Non-pigmented ciliary epithelial cell (primary cell): ENCODE measurements around the gene COLQ.
"Not testable (repeated sequence)": the region's sequence is repeated elsewhere in the genome, so short reads cannot be mapped to it uniquely, and the experiment has no call there.

ENCODE experiments used
- DNase-seq: peaks from one replicate; pipeline ENCODE4 v3.0.0-alpha.2; 2010; ENCODE audit warnings: low read depth

COLQ gene

GRCh38 chr3:15521573-15521965 lies at the start of gene COLQ:
Gene COLQ (minus strand): TSS chr3:15521706. CDS start chr3:15521625, 81 bp downstream.
- no peak for DNase-seq

GRCh38 chr3:15563190-15563589 lies 41.7 kb upstream of the COLQ start:
- no peak for DNase-seq

DNA sequence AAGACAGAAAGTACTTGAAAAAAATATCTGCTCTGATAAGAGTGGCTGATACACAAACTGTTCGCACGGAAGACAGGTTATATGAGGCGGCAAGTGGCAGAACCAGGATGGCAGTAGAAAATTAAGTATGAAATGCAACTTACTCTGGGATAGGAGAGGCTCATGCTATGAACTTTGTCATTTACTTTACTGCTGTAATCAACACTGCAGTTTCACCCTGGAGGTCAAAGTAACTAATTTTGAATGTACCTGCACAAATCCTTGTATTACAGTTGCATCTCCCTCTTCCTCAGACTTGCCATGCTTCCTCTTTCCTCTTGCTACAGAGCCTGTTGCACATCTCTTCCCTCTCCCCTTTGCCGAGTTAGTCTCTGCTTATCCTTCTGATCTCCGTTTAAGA lies 41.1 kb upstream of the COLQ start:
- no peak for DNase-seq

DNA sequence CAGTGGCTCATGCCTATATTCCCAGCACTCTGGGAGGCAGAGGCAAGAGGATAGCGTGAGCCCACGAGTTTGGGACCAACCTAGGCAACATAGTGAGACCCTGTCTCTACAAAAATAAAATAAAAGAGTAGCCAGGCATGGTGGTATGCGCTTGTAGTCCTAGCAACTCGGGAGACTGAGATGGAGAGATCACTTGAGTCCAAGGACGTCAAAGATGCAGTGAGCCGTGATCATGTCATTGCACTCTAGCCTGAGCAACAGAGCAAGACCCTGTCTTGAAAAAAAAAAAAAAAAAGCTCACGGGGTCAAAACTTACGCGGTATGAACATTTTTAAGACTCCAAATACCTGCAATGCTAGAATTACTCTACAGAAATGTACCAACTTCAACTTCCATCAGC lies 37.1 kb upstream of the COLQ start:
- DNase-seq: no peak

- DNase-seq: peak; percentile 60
Measured at GRCh38 chr3:15557511-15557946, 36.0 kb upstream of the COLQ start.

DNA sequence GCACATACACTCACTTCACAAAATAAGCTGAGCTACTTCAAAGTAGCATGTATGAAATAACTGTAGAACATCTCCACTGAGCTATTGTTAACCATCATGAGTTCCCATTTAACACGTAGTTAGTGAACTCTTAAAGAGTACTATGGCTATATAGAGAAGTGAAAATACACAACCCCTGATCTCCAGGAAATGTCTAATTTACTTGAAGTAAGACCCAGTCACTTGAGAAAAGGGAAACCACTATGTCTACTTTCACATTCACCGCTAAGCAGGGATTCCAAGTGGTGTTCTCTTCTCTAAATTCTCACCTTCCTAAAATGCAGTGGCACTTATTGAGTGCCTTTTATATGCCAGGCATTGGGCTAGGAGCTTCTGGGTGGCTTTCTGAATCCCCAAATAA lies 35.0 kb upstream of the COLQ start:
- no peak for DNase-seq

- no peak for DNase-seq
Measured at GRCh38 chr3:15553749-15554148, 32.2 kb upstream of the COLQ start.

DNA sequence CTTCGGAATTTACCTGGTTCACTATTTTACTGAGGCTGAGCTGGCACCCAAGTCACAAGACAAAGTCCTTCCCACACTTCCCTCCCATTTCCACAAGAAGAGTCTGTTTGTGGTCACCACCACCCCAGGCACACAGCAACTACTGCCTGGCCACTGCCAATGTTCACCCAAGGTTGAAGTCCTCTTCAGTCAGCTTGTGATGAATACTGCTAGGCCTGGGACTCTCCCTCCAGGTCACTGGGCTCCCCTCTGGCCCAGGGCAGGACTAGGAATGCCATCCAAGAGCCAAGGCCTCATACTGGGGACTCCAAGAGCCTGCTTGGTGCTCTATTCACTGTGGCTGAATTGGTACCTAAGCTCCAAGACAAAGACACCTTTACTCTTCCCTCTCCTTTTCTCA lies 30.4 kb upstream of the COLQ start:
- no peak for DNase-seq

- DNase-seq: no peak
Measured at GRCh38 chr3:15549846-15550245, 28.3 kb upstream of the COLQ start.

DNA sequence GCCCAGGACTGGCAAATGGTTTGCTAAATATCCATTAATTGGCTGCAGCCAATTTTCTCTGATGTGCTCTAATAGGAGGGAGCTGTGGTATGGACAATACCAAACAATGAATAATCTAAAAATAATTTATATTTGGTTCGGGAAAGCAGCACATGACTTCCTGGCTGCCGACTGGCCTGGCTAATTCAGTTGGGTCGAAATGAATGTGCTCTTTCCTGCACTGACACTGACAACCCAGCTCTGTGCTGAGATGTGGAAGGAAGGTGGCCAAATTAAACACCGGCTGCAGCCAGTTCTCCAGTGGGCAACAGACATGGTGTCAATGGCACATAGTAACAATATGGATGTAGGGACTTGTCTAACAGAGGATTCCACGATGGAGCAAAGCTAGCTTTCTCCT lies 21.1 kb upstream of the COLQ start:
- DNase-seq: no peak

- no peak for DNase-seq
Measured at GRCh38 chr3:15541371-15541770, 19.9 kb upstream of the COLQ start.

DNA sequence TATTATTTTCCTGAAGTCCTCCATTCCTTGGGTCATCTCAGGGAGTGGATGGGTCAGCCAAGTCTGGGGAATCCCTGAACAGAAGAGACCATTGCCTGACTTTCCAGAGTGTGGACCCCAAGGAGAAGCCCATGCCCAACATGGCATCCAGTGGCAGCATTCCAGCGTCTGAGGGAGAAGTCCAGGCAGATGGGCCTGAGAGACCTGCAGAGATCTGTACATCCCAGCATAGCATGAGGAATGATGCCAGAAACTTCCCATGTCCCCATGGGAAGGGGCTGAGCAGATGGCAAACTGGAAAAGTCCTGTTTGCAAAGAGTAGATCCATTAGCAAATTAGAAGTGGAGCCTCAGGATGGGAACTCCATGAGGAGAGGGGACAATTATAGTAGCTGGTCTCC lies 17.6 kb upstream of the COLQ start:
- no peak for DNase-seq

DNA sequence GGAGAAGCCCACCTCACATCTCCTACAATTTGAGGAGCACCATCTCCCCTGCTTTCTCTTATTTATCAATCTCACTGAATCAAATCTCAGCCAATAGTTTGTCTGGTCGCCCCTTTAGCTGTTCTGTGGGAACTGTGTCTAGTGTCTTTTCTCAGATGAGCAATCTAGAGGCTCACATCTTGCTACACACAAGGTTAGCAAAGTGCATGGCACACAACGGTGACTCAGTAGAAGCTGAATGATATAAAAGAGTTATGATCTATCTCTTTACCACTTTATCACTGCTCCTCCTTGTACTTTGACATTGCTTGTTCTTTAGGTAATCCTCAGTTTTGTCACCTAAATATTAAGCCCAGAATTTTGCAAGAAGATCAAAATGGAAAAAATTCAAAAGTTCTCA lies 16.8 kb upstream of the COLQ start:
- DNase-seq: no peak

DNA sequence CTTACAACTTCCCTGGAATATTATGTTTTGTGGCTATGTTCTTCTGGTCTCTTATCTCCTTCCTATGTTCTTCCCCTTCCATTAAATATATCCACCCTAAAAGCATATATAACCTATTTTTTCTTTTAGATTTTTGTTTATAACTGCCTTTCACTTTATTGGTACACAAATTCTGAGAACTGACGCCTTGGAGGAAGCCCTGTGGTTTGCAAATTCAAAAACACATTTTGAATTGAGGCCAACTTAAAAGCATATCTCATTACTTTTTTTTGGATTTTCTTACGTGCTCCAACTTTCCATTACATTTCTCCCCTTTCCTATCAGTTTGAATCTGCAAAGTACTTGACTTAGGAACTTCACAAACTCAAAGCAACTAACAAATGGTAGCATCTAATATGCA lies 15.3 kb upstream of the COLQ start:
- DNase-seq: no peak

DNA sequence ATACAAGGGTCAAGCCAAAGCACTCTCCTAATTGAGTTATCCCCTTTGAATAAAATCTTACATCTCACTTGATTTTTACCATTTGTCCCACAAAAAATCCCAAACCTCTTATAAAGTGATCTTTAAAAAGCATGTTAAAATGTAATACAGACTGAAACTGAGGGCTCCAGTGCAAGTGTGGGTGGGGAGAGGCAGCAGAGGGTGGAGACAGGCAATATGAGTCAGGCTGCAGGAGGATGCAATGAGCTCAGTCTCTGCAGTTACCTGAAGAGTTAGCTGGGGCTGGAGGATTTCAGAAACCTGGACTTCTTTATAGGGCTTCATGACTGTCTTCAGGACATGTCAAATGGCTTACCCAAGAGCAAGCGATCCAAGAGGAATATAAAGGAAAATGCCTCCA lies 14.2 kb upstream of the COLQ start:
- DNase-seq: no peak

- DNase-seq: not testable (repeated sequence)
Measured at GRCh38 chr3:15532614-15533013, 11.1 kb upstream of the COLQ start.

GRCh38 chr3:15531346-15531745 lies 9.8 kb upstream of the COLQ start:
- no peak for DNase-seq

DNA sequence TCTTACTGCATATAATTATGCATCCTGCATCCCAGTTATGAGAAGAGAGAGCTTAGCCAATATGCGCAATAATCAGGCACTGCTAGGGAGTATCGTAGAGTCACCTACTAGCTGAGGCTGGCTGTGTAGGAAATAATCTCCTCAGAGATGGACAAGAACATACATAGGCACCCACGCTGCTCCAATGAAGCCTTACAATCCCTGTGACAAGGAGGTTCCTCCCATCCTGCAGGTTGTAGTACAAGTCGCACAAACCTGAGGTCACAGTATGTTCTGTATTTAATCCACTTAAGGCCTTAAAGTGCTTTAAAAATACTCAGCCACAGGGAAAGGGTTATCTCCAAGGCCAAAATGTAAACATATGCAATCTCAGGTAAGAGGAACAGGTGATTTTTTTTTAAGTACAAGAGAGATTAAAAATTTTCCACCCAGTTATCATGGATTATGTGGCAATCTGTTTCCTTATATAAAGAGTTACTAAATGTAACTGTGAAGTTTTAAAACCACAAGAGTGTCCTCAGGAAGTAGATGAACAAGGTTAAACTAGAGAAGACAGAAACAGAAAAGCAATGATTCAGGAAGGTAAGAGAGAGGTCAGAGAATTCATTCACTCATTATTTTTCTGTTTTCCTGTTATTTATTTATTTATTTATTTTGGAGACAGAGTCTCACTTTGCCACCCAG lies 7.5 kb upstream of the COLQ start:
- DNase-seq: no peak

DNA sequence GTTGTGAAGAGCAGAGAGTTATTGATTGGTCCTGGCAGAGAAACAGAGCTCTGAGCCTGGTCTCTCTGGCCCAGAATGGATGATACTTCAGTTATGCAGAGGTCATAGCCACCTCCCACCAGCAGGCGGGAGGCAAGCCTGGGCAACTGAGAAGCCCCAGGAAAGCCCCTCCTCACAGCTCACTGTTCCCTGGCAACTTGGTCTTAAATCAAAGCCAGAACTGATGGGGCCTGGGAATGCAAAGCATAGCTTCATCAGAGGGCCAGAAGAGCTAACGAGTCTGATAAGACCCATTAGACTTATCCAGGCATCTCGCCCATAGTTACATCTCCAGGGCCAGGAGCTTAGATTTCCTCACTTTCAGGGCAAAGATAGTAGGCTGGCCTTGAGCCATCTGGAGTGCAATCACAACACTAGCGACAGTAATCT lies 5.5 kb upstream of the COLQ start:
- DNase-seq: no peak

GRCh38 chr3:15525790-15526189 lies 4.3 kb upstream of the COLQ start:
- DNase-seq: no peak

DNA sequence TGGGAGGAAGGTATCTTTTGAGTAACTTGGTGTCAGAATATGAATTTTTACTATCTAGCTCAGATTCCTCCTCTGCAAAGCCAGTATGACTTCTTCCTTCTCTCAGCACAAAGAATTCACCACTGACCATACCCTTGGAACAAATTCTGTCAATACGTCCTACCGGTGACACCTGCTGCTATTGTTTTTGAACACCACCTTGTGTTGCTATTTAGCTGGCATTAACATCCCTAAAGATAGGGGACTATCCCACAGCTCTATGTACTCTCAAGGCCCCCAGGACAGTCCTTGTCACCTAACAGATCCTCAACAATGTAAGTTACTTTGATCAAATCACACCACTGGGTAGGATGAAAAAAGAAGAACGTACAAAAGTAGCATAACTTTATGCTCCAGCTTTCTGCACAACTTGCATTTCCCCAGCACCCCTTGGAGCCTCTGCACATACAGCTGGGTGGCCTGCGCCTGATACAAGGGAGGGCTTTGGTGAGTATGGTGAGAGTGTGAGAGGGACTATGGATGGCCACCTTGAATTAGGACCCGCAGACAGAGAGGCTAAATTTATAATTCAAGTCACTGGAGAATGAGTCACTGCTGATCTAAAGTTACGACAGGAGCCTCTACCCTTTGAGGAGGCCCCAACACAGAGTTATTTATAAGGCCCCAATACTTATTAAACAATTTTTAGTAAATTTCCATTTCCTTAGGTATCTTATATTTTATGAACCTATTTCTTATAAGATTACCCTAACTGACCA lies 2.3 kb upstream of the COLQ start:
- no peak for DNase-seq

DNA sequence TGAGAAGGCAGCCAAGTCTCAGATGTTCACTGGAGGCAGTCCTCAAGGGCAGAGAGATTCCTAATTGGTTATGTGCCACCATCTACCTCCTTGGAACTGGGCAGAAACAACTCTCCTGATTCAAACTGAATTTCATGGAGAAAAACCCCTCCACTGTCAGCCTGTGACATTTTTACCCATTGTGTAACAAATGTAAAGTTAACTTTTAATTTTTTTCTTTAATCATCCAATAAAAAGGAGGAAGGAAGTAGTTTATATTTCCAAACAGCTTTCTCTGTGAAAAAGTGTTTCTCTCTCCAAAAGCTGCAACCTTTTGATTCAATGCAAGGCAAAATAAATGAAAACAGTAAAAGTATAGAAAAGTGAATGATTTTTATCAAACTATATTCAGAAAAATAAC lies 510 bp upstream of the COLQ start:
- DNase-seq: no peak

DNA sequence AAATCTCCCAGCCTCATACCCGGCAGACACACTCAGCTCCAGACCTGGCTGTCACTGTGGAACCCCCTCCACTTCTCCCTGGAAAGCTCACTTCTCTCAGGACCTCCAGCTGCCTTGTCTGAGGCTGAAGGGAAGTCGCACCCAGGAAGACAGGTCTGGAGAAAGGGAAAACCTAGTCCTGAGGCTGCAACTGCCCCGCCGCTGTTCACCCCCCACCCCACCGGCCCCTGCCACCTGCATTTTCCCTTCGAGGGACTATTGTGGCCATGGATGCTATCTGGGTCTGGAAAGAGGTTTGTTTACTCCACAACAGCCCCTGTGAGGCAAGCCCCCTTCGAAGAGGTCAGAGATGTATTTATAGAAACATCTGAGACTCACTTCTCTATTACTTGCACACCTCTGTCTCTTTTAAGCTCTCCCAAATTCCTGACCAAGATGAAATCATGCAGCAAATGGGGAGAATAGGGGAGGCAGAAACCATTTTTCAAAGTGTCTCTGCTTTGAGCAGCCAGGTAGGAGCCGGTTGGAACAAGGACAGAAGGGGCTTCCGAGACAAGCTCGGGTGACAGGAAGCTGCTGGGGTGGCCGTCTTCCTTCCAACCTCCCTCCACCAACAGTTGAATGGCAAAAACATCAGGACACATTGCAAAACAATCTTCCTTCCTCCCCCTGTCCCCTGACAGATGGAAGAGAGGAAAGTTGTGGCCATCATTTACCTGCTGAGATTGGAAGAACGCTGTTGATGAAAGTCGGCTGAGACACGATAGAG lies 518 bp downstream of the COLQ start:
- DNase-seq: no peak
